H1 (cell line): ENCODE results near the gene GJC2. TPM values are rescaled to one million over a fixed set of nuclear protein-coding genes. Genes with fewer than 3 reads are reported as not detected.

Experiments
- CTCF ChIA-PET: fragments of 300-600 bp; sonication (Branson Sonifier 250); formaldehyde crosslinking; loops from one replicate; lab custom pipeline; 2021; ENCODE audit not compliant: partially characterized antibody; lab: Charles Lee
- POLR2A ChIA-PET: fragments of 300-600 bp; sonication (Branson Sonifier 250); formaldehyde crosslinking; loops from one replicate; lab custom pipeline; 2021; ENCODE audit warnings: inconsistent platforms; ENCODE audit not compliant: partially characterized antibody; lab: Charles Lee
- DNase-seq, 2 experiments: peaks; one replicate each; pipeline versions ENCODE4 v3.0.0 to v3.0.0-alpha.2; 2010 to 2022; ENCODE audit warnings: low spot score in 2 of 2, low read depth in 1 of 2, mixed read lengths in 1 of 2
- FAIRE-seq: peaks from 2 replicates; lab custom pipeline; 2011; peaks lifted over from hg19 to GRCh38; lab: Jason Lieb, UNC
- H2AFZ ChIP-seq: 2 replicates; pipeline ENCODE4 v1.8.1; 2012; ENCODE audit warnings: low read length, inconsistent platforms
- H2AK5ac ChIP-seq: 2 replicates; pipeline ENCODE4 v1.6.1; 2013; ENCODE audit warnings: low read depth, low read length
- H2BK120ac ChIP-seq: replicated peaks from 2 replicates; pipeline ENCODE3; 2013; ENCODE audit warnings: low read depth, low read length, inconsistent platforms
- H2BK12ac ChIP-seq: 2 replicates; pipeline ENCODE4 v1.6.1; 2013; ENCODE audit warnings: low read depth, low read length
- H2BK15ac ChIP-seq: 2 replicates; pipeline ENCODE4 v1.6.1; 2013; ENCODE audit warnings: low read length
- H2BK20ac ChIP-seq: 2 replicates; pipeline ENCODE4 v1.6.1; 2013; ENCODE audit warnings: low read length
- H2BK5ac ChIP-seq: 2 replicates; pipeline ENCODE4 v1.6.1; 2013; ENCODE audit warnings: low read depth, low read length
- H3K14ac ChIP-seq: 2 replicates; pipeline ENCODE4 v1.6.1; 2013; ENCODE audit warnings: inconsistent platforms; ENCODE audit not compliant: insufficient read length
- H3K18ac ChIP-seq: 2 replicates; pipeline ENCODE4 v1.6.1; 2013; ENCODE audit warnings: low read length; ENCODE audit errors: extremely low read depth
- H3K23ac ChIP-seq: 2 replicates; pipeline ENCODE4 v1.6.1; 2013; ENCODE audit warnings: inconsistent platforms; ENCODE audit not compliant: insufficient read length
- H3K23me2 ChIP-seq: 2 replicates; pipeline ENCODE4 v1.6.1; 2013; ENCODE audit warnings: low read depth, low read length
- H3K27ac ChIP-seq: 2 replicates; pipeline ENCODE4 v1.6.1; 2011; ENCODE audit warnings: low read depth, low read length, inconsistent platforms
- H3K27me3 ChIP-seq, 4 experiments: replicated peaks in 1 of 4; 1 replicate in 1 of 4; 2 replicates in 3 of 4; pipeline versions ENCODE4 v1.6.1 to v1.8.1; 2011 to 2013; ENCODE audit warnings: low read length in 3 of 4, mild to moderate bottlenecking in 3 of 4, inconsistent platforms in 2 of 4, mixed read lengths in 2 of 4, moderate library complexity in 1 of 4; ENCODE audit not compliant: control insufficient read depth in 3 of 4, insufficient read depth in 3 of 4; ENCODE audit errors: extremely low read depth in 1 of 4
- H3K36me3 ChIP-seq, 4 experiments: 2 replicates each; pipeline versions ENCODE4 v1.6.1 to v1.8.1; 2011 to 2013; ENCODE audit warnings: mild to moderate bottlenecking in 4 of 4, low read length in 3 of 4, moderate library complexity in 2 of 4, control low read depth in 1 of 4, inconsistent platforms in 1 of 4; ENCODE audit not compliant: insufficient read depth in 4 of 4, control insufficient read depth in 2 of 4
- H3K4ac ChIP-seq: replicated peaks from 2 replicates; pipeline ENCODE3; 2013; ENCODE audit warnings: low read length, low read depth, mixed read lengths, inconsistent platforms; ENCODE audit not compliant: insufficient read length
- H3K4me1 ChIP-seq, 4 experiments: replicated peaks in 1 of 4; 1 replicate in 1 of 4; 2 replicates in 3 of 4; pipeline versions ENCODE4 v1.6.1 to v1.8.1; 2011 to 2013; ENCODE audit warnings: low read length in 3 of 4, inconsistent platforms in 2 of 4, mixed read lengths in 1 of 4; ENCODE audit not compliant: insufficient read depth in 4 of 4, control insufficient read depth in 3 of 4
- H3K4me2 ChIP-seq, 2 experiments: 2 replicates each; pipeline versions ENCODE4 v1.6.1 to v1.8.1; 2011 to 2013; ENCODE audit warnings: low read depth in 2 of 2, low read length in 2 of 2, control low read depth in 1 of 2, inconsistent platforms in 1 of 2, mild to moderate bottlenecking in 1 of 2; ENCODE audit not compliant: insufficient read depth in 1 of 2
- H3K4me3 ChIP-seq, 4 experiments: fragments of 200-600, 300-600 bp in 1 of 4; sonication (generic), shearing (Covaris generic), sonication (Bioruptor Twin) in 1 of 4; 2 replicates each; pipeline versions ENCODE4 v1.5.1 to v1.8.1; 2011 to 2016; ENCODE audit warnings: low read length in 4 of 4, low read depth in 3 of 4, control low read depth in 2 of 4, inconsistent platforms in 2 of 4, mild to moderate bottlenecking in 2 of 4, mixed read lengths in 1 of 4, moderate library complexity in 1 of 4; ENCODE audit not compliant: insufficient read depth in 2 of 4; ENCODE audit errors: extremely low read depth in 1 of 4
- H3K56ac ChIP-seq: replicated peaks from 2 replicates; pipeline ENCODE3; 2013; ENCODE audit warnings: low read depth, mild to moderate bottlenecking, mixed read lengths, low read length, inconsistent platforms; ENCODE audit not compliant: insufficient read length
- H3K79me1 ChIP-seq: 2 replicates; pipeline ENCODE4 v1.6.1; 2013; ENCODE audit warnings: low read depth, low read length, control low read depth
- H3K79me2 ChIP-seq, 2 experiments: 2 replicates each; pipeline versions ENCODE4 v1.6.1 to v1.8.1; 2012 to 2013; ENCODE audit warnings: low read length in 2 of 2, mild to moderate bottlenecking in 2 of 2, inconsistent platforms in 1 of 2; ENCODE audit not compliant: insufficient read depth in 2 of 2, control insufficient read depth in 1 of 2
- H3K9ac ChIP-seq, 4 experiments: replicated peaks in 1 of 4; 1 replicate in 1 of 4; 2 replicates in 3 of 4; pipeline versions ENCODE4 v1.6.1 to v1.8.1; 2011 to 2013; ENCODE audit warnings: low read depth in 3 of 4, low read length in 3 of 4, control low read depth in 2 of 4, mild to moderate bottlenecking in 2 of 4, moderate library complexity in 2 of 4, inconsistent platforms in 1 of 4; ENCODE audit errors: extremely low read depth in 1 of 4
- H3K9me3 ChIP-seq, 2 experiments: 2 replicates each; pipeline versions ENCODE4 v1.6.1 to v1.8.1; 2012 to 2013; ENCODE audit warnings: mild to moderate bottlenecking in 2 of 2, moderate library complexity in 2 of 2, control low read depth in 1 of 2, inconsistent platforms in 1 of 2, low read depth in 1 of 2, low read length in 1 of 2, mixed read lengths in 1 of 2; ENCODE audit not compliant: insufficient read depth in 2 of 2
- H4K20me1 ChIP-seq, 2 experiments: replicated peaks in 1 of 2; 2 replicates each; pipeline versions ENCODE3 to v1.8.1; 2011 to 2013; ENCODE audit warnings: inconsistent platforms in 2 of 2, low read length in 2 of 2, mild to moderate bottlenecking in 1 of 2; ENCODE audit not compliant: insufficient read depth in 2 of 2, control insufficient read depth in 1 of 2
- H4K5ac ChIP-seq: 2 replicates; pipeline ENCODE4 v1.6.1; 2013; ENCODE audit warnings: low read length, low read depth, mixed read lengths, inconsistent platforms; ENCODE audit not compliant: insufficient read length
- H4K8ac ChIP-seq: 2 replicates; pipeline ENCODE4 v1.8.0; 2013; ENCODE audit warnings: mild to moderate bottlenecking, moderate library complexity, low read length, inconsistent platforms; ENCODE audit not compliant: insufficient read depth; ENCODE audit errors: extremely low read depth
- H4K91ac ChIP-seq: replicated peaks from 2 replicates; pipeline ENCODE3; 2013; ENCODE audit warnings: low read length, mixed read lengths, inconsistent platforms; ENCODE audit not compliant: insufficient read length
- ASH2L ChIP-seq: fragments of 200-600, 300-600 bp; sonication (generic); IDR thresholded peaks from one replicate; pipeline ENCODE4 v1.7.1; 2017; ENCODE audit warnings: low read length
- BRCA1 ChIP-seq: IDR thresholded peaks from 2 replicates; pipeline ENCODE4 v1.6.1; 2012; ENCODE audit warnings: low read depth, low read length, improper control_type of control experiment
- CBX8 ChIP-seq: fragments of 300-800, 300-1000 bp; sonication (generic); IDR thresholded peaks from 2 replicates; pipeline ENCODE4 v1.7.1; 2016; ENCODE audit warnings: low read depth, low read length, borderline replicate concordance
- FOSL1 ChIP-seq: IDR thresholded peaks from 2 replicates; pipeline ENCODE4 v1.6.1; 2011; ENCODE audit warnings: mild to moderate bottlenecking, low read depth, low read length, moderate library complexity; ENCODE audit not compliant: insufficient read depth
- HDAC2 ChIP-seq, 2 experiments: fragments of 300-600 bp in 1 of 2; sonication (generic) in 1 of 2; IDR thresholded peaks; 2 replicates each; pipeline ENCODE4 v1.6.1; 2011 to 2012; ENCODE audit warnings: low read depth in 2 of 2, low read length in 2 of 2, mild to moderate bottlenecking in 2 of 2, moderate library complexity in 2 of 2, borderline replicate concordance in 1 of 2, inconsistent platforms in 1 of 2
- HDAC6 ChIP-seq: IDR thresholded peaks from one replicate; pipeline ENCODE4 v1.7.1; 2012; ENCODE audit warnings: low read depth, mild to moderate bottlenecking, inconsistent platforms, low read length, moderate library complexity
- KDM1A ChIP-seq: fragments of 200-600, 300-600 bp; sonication (generic); IDR thresholded peaks from 2 replicates; pipeline ENCODE4 v1.7.1; 2016; ENCODE audit warnings: mild to moderate bottlenecking, low read length, borderline replicate concordance
- MAFK ChIP-seq: IDR thresholded peaks from 2 replicates; pipeline ENCODE4 v1.6.1; 2012; ENCODE audit warnings: low read depth, mild to moderate bottlenecking, improper control_type of control experiment, low read length
- PHF8 ChIP-seq: fragments of 200-600 bp; sonication (generic); conservative IDR thresholded peaks from 2 replicates; pipeline ENCODE4 v1.7.1; 2012; ENCODE audit warnings: low read depth, mild to moderate bottlenecking, inconsistent platforms, low read length, moderate library complexity
- RAD21 ChIP-seq, 2 experiments: IDR thresholded peaks in 1 of 2; conservative IDR thresholded peaks in 1 of 2; 2 replicates each; pipeline ENCODE4 v1.6.1; 2011; ENCODE audit warnings: low read depth in 2 of 2, low read length in 2 of 2, improper control_type of control experiment in 1 of 2, inconsistent platforms in 1 of 2, mild to moderate bottlenecking in 1 of 2, moderate library complexity in 1 of 2
- SAP30 ChIP-seq: fragments of 300-600 bp; sonication (generic); IDR thresholded peaks from 2 replicates; pipeline ENCODE4 v1.7.1; 2012; ENCODE audit warnings: low read length, moderate library complexity, mild to moderate bottlenecking, inconsistent platforms; ENCODE audit not compliant: insufficient read depth, insufficient replicate concordance
- SUZ12 ChIP-seq: fragments of 200-600 bp; sonication (generic); IDR thresholded peaks from 2 replicates; pipeline ENCODE4 v1.6.1; 2012; ENCODE audit warnings: mild to moderate bottlenecking, inconsistent platforms, low read length, moderate library complexity, mixed read lengths
- WGBS, 2 experiments: shearing (Covaris generic) in 1 of 2; methylation state at CpG; one replicate each; pipeline versions ENCODE4 v1.1.6 to v1.1.7; 2013 to 2015; ENCODE audit warnings: low lambda C conversion rate in 2 of 2, mixed read lengths in 2 of 2, inconsistent platforms in 1 of 2, low coverage in 1 of 2, missing lambda C conversion rate in 1 of 2; ENCODE audit not compliant: insufficient replicate concordance in 2 of 2, insufficient coverage in 1 of 2, insufficient read length in 1 of 2; ENCODE audit errors: extremely low coverage in 1 of 2, missing lambda C conversion rate in 1 of 2; 5-methylcytosine and 5-hydroxymethylcytosine counted together
- polyA plus RNA-seq, 7 experiments: library from polyadenylated mRNA; depleted of rRNA in 3 of 7; stranded (reverse) in 5 of 7; unstranded in 2 of 7; fragments of >200 nt in 5 of 7; fragments of 200-250 nt in 2 of 7; gene quantifications; 1 replicate in 5 of 7; 2 replicates in 1 of 7; 4 replicates in 1 of 7; pipeline versions ENCODE4 v1.2.1 to v1.2.3, GENCODE V29; 2011 to 2013; ENCODE audit warnings: missing spikeins in 2 of 7, mixed read lengths in 2 of 7
- total RNA-seq: library from RNA; stranded (reverse); fragmentation: NEBNext Ultra II Directional; extraction: Animal tissue kit (Norgen Biotek cat#: 25700); gene quantifications from 2 replicates; pipeline ENCODE4 v1.2.1, GENCODE V29; 2021
- TF ChIP-seq, protein P1 (sequence below): IDR thresholded peaks from 2 replicates; pipeline ENCODE4 v1.6.1; 2011; ENCODE audit warnings: low read depth, mild to moderate bottlenecking, low read length; ENCODE audit not compliant: insufficient read depth

GJC2 gene
- total and polyA plus RNA-seq, 2 of the 8 experiments (the other 6 are each of a cell fraction or from before 2014, with no cell fraction given): 0.17 to 0.54 TPM

DNA sequence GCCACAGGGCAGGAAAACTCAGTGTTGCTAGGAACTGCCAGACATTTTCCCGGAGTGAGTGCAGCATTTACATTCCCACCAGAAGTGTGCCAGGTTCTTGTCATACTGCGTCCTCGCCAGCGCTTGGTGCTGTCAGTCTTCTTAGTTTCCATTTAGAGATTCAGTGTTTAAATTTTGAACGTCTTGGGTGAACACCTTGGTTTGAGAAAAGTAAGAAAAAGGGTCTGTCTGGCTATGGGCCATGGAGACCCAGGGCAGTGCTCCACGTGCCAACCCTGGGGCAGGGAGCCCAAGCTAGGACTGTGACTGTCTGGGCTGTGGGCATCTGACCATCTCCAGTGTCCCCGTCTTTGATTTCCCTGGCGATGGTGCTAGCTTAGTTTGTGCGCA lies 31.9 kb downstream of the GJC2 start:
- Histone ChIP-seq H3K4me2 (no peak overlapping the region), H4K91ac (no peak overlapping the region), H3K56ac (no peak overlapping the region), H2BK15ac (no peak overlapping the region), H4K8ac (no peak overlapping the region), H2BK5ac (no peak overlapping the region), H3K23ac (no peak overlapping the region), H3K14ac (no peak overlapping the region), H3K9me3 (no peaks in the 10 kb centered on the region), H3K4me3 (no peak overlapping the region), H2BK12ac (no peak overlapping the region), H3K79me2 (no peaks in the 10 kb centered on the region), H3K27ac (no peak overlapping the region), H3K4ac (no peak overlapping the region), H2AK5ac (no peak overlapping the region), H4K20me1 (peaks cover 0 to 1% of the 10 kb centered on the region in 2 experiments), H3K4me1 (no peaks in the 10 kb centered on the region), H3K27me3 (no peaks in the 10 kb centered on the region; a peak in 1 of 7 replicates), H3K23me2 (no peaks in the 10 kb centered on the region), H4K5ac (no peak overlapping the region), H3K18ac (no peak overlapping the region), H3K79me1 (no peaks in the 10 kb centered on the region; the same call in 1 of the 2 replicates), H2AFZ (no peak overlapping the region), H3K36me3 (no peaks in the 10 kb centered on the region), H2BK120ac (no peak overlapping the region), H3K9ac (no peak overlapping the region), H2BK20ac (no peak overlapping the region)
- no peak for DNase-seq
- POLR2A ChIA-PET: interaction anchor here (1.7 kb wide), 1 partner anchor 17 kb away, joined by 6 read pairs; the partner anchor contains the start of gene IBA57
- no peak for FAIRE-seq
- CTCF ChIA-PET: interaction anchor here (0.8 to 3.2 kb wide), 8 partner anchors 10 to 182 kb away, joined by 3 to 14 read pairs (median 4); no protein-coding TSS in a partner anchor
- WGBS, 2 experiments: 87% methylated on average over 9 of the region's 9 CpGs; no CpG with 5 or more reads in 1 of the 2 experiments
- TF ChIP-seq KDM1A (no peak), ASH2L (no peak), MAFK (no peak), SUZ12 (no peak), SAP30 (no peak), HDAC6 (no peak), RAD21 (IDR thresholded peaks at IDR 0.05 in 1 of 2, conservative IDR thresholded peaks at IDR 0.05 in 1 of 2; ENCODE audit: low read depth in 2 of 2, low read length in 2 of 2) (no peak), HDAC2 (IDR thresholded peaks at IDR 0.05; ENCODE audit: borderline replicate concordance in 1 of 2, low read depth in 2 of 2, low read length in 2 of 2) (no peak), CBX8 (no peak), FOSL1 (no peak), BRCA1 (no peak), PHF8 (no peak)
- TF ChIP-seq, protein P1, sequence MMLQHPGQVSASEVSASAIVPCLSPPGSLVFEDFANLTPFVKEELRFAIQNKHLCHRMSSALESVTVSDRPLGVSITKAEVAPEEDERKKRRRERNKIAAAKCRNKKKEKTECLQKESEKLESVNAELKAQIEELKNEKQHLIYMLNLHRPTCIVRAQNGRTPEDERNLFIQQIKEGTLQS: no peak
